Measurements from ENCODE around the gene CAP1.

The CAP1 gene

DNA sequence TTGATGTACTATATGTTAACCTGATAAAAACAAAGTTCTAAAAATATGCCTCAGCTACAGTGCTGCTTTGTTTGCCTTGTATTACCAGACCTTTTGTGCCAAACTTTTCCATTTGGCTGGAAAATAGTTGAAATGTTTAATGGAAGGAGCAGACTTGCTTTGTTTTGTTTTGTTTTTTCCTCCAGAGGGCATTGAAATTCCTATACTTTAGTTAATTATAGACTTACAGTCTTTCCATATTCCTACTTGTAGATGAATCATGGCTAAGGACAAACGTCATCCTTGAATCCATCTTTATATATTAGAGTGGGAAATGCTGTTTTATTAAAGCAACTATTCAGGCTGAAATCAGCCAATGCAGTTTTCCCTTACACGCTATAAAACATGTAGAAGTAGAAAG, 6.7 kb downstream of the CAP1 start:
- peaks cover 30% of the 10 kb centered on the region for H3K36me3 ChIP-seq (ENCODE audit: insufficient read depth, low read length)
- H3K27ac ChIP-seq (ENCODE audit: low read depth, low read length) = no peak overlapping the region
- peaks cover 39% of the 10 kb centered on the region for H3K4me1 ChIP-seq (ENCODE audit: control insufficient read depth, insufficient read depth, low read length, unreplicated experiment)

DNA sequence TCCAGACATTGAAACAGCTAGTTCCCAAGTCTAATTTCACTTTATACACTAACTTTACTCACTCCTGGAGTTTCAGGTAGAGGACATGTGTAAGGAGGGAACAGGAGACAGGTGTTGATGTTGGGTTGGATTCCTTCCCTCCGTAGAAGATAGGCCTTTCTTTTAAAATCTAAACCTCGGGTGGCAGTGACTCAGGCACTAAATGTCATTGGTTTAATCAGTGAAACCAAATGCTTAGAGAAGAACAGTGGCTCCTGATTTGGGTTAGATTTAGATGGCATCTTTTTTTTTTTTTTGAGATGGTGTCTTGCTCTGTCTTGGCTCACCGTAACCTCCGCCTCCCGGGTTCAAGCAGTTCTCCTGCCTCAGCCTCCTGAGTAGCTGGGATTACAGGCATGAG, 7.2 kb downstream of the CAP1 start:
- Histone ChIP-seq H3K27ac (ENCODE audit: low read depth, low read length) (no peak overlapping the region), H2AFZ (ENCODE audit: low read length, unreplicated experiment) (no peak overlapping the region), H3K79me2 (ENCODE audit: control insufficient read depth, insufficient read depth, low read length, unreplicated experiment) (peaks cover 97% of the 10 kb centered on the region), H3K4me3 (ENCODE audit: low read depth, low read length) (no peak overlapping the region), H3K36me3 (ENCODE audit: insufficient read depth, low read length) (peaks cover 30% of the 10 kb centered on the region), H3K4me1 (ENCODE audit: control insufficient read depth, insufficient read depth, low read length, unreplicated experiment) (peaks cover 34% of the 10 kb centered on the region), H3K27me3 (ENCODE audit: insufficient read depth, low read length) (no peaks in the 10 kb centered on the region)

More for the DNA sequence above, 6.7 kb downstream of the CAP1 start:
- Histone ChIP-seq H2AFZ (ENCODE audit: low read length, unreplicated experiment) (no peak overlapping the region), H3K4me3 (ENCODE audit: low read depth, low read length) (no peak overlapping the region), H3K79me2 (ENCODE audit: control insufficient read depth, insufficient read depth, low read length, unreplicated experiment) (peaks cover 97% of the 10 kb centered on the region), H3K27me3 (ENCODE audit: insufficient read depth, low read length) (no peaks in the 10 kb centered on the region)

- Histone ChIP-seq H3K36me3 (ENCODE audit: insufficient read depth, low read length) (peaks cover 26% of the 10 kb centered on the region), H3K27ac (ENCODE audit: low read depth, low read length) (0 out of 2 replicates have a peak overlapping the region, but pooled peaks have one; percentile 0), H3K27me3 (ENCODE audit: insufficient read depth, low read length) (no peaks in the 10 kb centered on the region), H3K4me3 (ENCODE audit: low read depth, low read length) (no peak overlapping the region), H2AFZ (ENCODE audit: low read length, unreplicated experiment) (no peak overlapping the region), H3K79me2 (ENCODE audit: control insufficient read depth, insufficient read depth, low read length, unreplicated experiment) (peaks cover 96% of the 10 kb centered on the region), H3K4me1 (ENCODE audit: control insufficient read depth, insufficient read depth, low read length, unreplicated experiment) (peaks cover 18% of the 10 kb centered on the region)
Observed at GRCh38 chr1:40049725-40050124, 9.2 kb downstream of the CAP1 start.

GRCh38 chr1:40050863-40051262, 10.3 kb downstream of the CAP1 start:
- no peak overlapping the region for H3K27ac ChIP-seq (ENCODE audit: low read depth, low read length)
- H3K36me3 ChIP-seq (ENCODE audit: insufficient read depth, low read length) = peaks cover 23% of the 10 kb centered on the region
- H2AFZ ChIP-seq (ENCODE audit: low read length, unreplicated experiment) = no peak overlapping the region
- H3K27me3 ChIP-seq (ENCODE audit: insufficient read depth, low read length) = no peaks in the 10 kb centered on the region
- H3K79me2 ChIP-seq (ENCODE audit: control insufficient read depth, insufficient read depth, low read length, unreplicated experiment) = peaks cover 96% of the 10 kb centered on the region
- peaks cover 8% of the 10 kb centered on the region for H3K4me1 ChIP-seq (ENCODE audit: control insufficient read depth, insufficient read depth, low read length, unreplicated experiment)
- no peak overlapping the region for H3K4me3 ChIP-seq (ENCODE audit: low read depth, low read length)

GRCh38 chr1:40053138-40053887, 12.8 kb downstream of the CAP1 start:
- Histone ChIP-seq H3K4me3 (ENCODE audit: low read depth, low read length) (no peak overlapping the region), H3K27ac (ENCODE audit: low read depth, low read length) (no peak overlapping the region), H2AFZ (ENCODE audit: low read length, unreplicated experiment) (no peak overlapping the region), H3K27me3 (ENCODE audit: insufficient read depth, low read length) (no peaks in the 10 kb centered on the region), H3K4me1 (ENCODE audit: control insufficient read depth, insufficient read depth, low read length, unreplicated experiment) (peaks cover 20% of the 10 kb centered on the region), H3K36me3 (ENCODE audit: insufficient read depth, low read length) (peaks cover 13% of the 10 kb centered on the region), H3K79me2 (ENCODE audit: control insufficient read depth, insufficient read depth, low read length, unreplicated experiment) (peaks cover 96% of the 10 kb centered on the region)

DNA sequence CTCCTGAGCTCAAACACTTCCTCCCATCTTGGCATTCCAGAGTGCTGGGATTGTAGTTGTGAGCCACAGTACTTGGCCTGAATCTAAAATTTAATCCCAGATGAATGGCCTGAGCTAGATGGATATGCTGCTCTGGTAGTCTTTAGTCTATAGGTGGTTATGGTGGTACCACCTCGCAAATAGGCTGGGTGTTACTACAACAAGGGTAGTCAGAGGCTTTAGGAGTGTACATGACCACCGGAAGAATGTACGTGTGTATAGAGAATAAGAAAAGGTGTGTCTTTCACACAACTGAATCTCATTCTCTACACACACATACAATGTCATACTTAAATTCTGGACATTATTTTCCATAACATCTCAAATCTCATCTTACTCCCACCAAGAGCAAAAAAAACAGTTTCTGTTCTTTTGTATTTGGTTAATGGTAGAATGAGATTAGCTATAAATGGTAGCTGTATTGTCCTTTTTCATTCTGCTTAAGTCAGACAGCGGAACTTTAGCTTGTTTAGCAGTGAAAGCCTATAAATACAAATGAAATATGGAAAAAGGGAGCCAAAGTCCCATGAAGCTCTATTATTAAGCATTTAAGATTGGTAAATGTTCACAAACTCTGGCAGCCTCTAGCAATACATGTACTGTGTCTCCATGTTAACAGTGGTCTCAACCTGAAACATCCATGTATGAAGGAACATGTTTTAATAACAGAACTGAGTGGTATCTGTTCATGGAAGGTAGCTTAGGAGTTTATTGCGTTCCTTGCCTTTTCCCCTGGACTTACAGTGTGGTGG, 16.2 kb downstream of the CAP1 start:
- H3K36me3 ChIP-seq (ENCODE audit: insufficient read depth, low read length) = peaks cover 19% of the 10 kb centered on the region
- H3K27me3 ChIP-seq (ENCODE audit: insufficient read depth, low read length) = no peaks in the 10 kb centered on the region
- H3K4me3 ChIP-seq (ENCODE audit: low read depth, low read length) = no peak overlapping the region
- peaks cover 91% of the 10 kb centered on the region for H3K79me2 ChIP-seq (ENCODE audit: control insufficient read depth, insufficient read depth, low read length, unreplicated experiment)
- no peak overlapping the region for H3K27ac ChIP-seq (ENCODE audit: low read depth, low read length)
- H3K4me1 ChIP-seq (ENCODE audit: control insufficient read depth, insufficient read depth, low read length, unreplicated experiment) = peaks cover 37% of the 10 kb centered on the region
- H2AFZ ChIP-seq (ENCODE audit: low read length, unreplicated experiment) = no peak overlapping the region

DNA sequence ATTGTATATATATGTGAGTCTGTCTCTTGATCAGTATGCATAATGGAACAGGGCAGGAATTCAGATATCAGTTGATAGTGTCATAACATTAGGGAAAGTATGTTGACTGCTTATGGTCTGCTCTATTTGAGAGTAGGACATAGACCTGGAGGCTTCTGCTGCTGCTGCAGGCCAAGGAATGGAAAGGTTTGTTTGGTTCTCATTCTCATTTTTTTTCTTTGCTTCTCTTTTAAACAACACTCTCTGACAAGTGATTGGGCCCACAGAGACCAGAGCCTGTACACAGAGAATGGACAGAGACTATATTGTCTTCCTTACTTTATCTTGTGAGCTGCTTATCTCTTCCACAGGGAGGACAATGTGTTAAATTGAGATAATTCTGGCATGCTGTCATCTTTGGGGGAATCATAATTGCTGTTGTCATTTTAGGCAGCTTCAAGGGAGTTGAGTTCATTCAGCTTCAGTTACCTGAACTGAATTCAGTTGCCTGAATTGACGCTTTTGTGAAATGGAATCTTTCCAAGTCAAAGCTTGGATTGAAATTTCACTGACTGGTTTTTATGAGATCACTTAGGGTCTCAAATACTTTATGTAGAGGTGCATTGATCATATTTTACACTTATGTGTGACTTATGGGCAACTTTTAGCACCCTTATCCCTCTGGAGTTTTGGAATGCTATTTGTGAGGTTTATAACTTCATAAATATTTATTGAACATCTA, 16.9 kb downstream of the CAP1 start:
- no peak overlapping the region for H3K27ac ChIP-seq (ENCODE audit: low read depth, low read length)
- peaks cover 37% of the 10 kb centered on the region for H3K4me1 ChIP-seq (ENCODE audit: control insufficient read depth, insufficient read depth, low read length, unreplicated experiment)
- peaks cover 24% of the 10 kb centered on the region for H3K36me3 ChIP-seq (ENCODE audit: insufficient read depth, low read length)
- no peak overlapping the region for H3K4me3 ChIP-seq (ENCODE audit: low read depth, low read length)
- peaks cover 88% of the 10 kb centered on the region for H3K79me2 ChIP-seq (ENCODE audit: control insufficient read depth, insufficient read depth, low read length, unreplicated experiment)
- no peaks in the 10 kb centered on the region for H3K27me3 ChIP-seq (ENCODE audit: insufficient read depth, low read length)
- H2AFZ ChIP-seq (ENCODE audit: low read length, unreplicated experiment) = no peak overlapping the region

DNA sequence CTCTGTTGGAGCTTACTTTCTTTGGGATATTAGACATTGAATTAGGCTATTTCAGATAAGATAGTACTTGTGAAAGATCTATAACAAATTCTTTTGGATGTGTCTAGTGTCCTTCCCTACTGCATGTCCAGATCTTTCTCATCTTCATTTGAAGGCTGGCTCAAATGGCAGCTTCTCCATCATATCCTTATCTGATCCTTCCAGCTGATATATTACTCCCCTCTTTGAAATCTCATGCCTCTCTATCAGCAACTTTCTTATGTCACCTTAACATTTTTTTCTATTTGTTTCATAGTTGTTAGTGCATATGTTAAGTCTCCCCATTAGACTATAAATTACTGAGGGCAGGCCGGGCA, 17.5 kb downstream of the CAP1 start:
- peaks cover 24% of the 10 kb centered on the region for H3K36me3 ChIP-seq (ENCODE audit: insufficient read depth, low read length)
- H3K79me2 ChIP-seq (ENCODE audit: control insufficient read depth, insufficient read depth, low read length, unreplicated experiment) = peaks cover 84% of the 10 kb centered on the region
- no peak overlapping the region for H2AFZ ChIP-seq (ENCODE audit: low read length, unreplicated experiment)
- peaks cover 37% of the 10 kb centered on the region for H3K4me1 ChIP-seq (ENCODE audit: control insufficient read depth, insufficient read depth, low read length, unreplicated experiment)
- no peaks in the 10 kb centered on the region for H3K27me3 ChIP-seq (ENCODE audit: insufficient read depth, low read length)
- no peak overlapping the region for H3K4me3 ChIP-seq (ENCODE audit: low read depth, low read length)
- no peak overlapping the region for H3K27ac ChIP-seq (ENCODE audit: low read depth, low read length)

DNA sequence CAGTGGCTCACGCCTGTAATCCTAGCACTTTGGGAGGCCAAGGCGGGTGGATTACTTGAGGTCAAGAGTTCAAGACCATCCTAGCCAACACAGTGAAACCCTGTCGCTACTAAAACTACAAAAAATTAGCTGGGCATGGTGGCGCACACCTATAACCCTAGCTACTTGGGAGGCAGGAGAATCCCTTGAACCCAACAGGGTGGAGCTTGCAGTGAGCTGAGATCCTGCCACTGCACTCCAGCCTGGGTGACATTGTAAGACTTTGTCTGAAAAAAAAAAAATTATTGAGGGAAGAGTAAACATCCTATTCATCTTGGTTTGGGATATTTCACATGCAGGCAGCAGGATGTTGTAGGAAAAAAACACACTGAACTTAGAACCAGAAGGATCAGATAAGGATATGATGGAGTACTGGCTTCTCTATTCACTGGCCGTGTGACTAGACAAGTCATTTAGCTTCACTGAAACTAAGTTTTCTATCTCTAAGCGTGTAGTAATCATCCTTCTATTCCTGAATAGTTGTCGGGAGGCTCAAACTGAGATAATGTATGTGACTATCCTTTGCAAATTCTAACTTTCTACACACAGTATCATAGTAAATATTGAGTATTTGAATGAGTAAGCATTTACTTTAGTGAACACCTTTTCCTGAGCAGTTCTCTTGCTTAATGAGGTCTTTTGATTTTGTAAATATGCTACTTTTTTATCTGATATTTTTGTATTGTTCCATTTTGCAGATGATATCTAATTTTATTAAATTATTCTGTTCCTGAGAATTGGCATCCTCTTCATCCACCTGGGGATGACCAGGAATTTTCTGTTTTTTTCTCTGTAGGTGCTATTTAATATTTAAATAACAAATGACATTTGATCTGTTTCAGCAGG, 18.2 kb downstream of the CAP1 start:
- peaks cover 37% of the 10 kb centered on the region for H3K4me1 ChIP-seq (ENCODE audit: control insufficient read depth, insufficient read depth, low read length, unreplicated experiment)
- H3K27me3 ChIP-seq (ENCODE audit: insufficient read depth, low read length) = no peaks in the 10 kb centered on the region
- peaks cover 80% of the 10 kb centered on the region for H3K79me2 ChIP-seq (ENCODE audit: control insufficient read depth, insufficient read depth, low read length, unreplicated experiment)
- peaks cover 29% of the 10 kb centered on the region for H3K36me3 ChIP-seq (ENCODE audit: insufficient read depth, low read length)
- peak overlapping the region; percentile 23; the same call in 1 of the 2 replicates for H3K4me3 ChIP-seq (ENCODE audit: low read depth, low read length)
- no peak overlapping the region for H2AFZ ChIP-seq (ENCODE audit: low read length, unreplicated experiment)
- peak overlapping the region; percentile 20 for H3K27ac ChIP-seq (ENCODE audit: low read depth, low read length)

Measured in ACC112 (cell line).